Endothelial cell of umbilical vein (primary cell): Measurements from ENCODE around the gene C1QA. TPM values are rescaled to one million over a fixed set of nuclear protein-coding genes. Genes with fewer than 3 reads are reported as not detected.

Source experiments
- BruUV-seq: library from RNA; stranded (reverse); fragments of 400-500 nt; replicated peaks from 2 replicates; lab custom pipeline; 2021; lab: Mats Ljungman, UMichigan
- CTCF ChIA-PET: fragments of 300-600, 350-600 bp; sonication (Branson Sonifier 250); formaldehyde crosslinking; loops from one replicate; lab custom pipeline; 2021; ENCODE audit warnings: antibody characterized with exemption, inconsistent platforms; lab: Charles Lee
- POLR2A ChIA-PET: fragments of 300-600, 350-600 bp; sonication (Branson Sonifier 250); formaldehyde crosslinking; loops from one replicate; lab custom pipeline; 2021; ENCODE audit warnings: antibody characterized with exemption, inconsistent platforms; lab: Charles Lee
- DNase-seq: peaks from one replicate; pipeline ENCODE4 v3.0.0-alpha.2; 2011; ENCODE audit warnings: low read depth, low spot score
- FAIRE-seq: peaks from 2 replicates; lab custom pipeline; 2011; peaks lifted over from hg19 to GRCh38; lab: Jason Lieb, UNC
- H2AFZ ChIP-seq: 2 replicates; pipeline ENCODE4 v1.6.0; 2012; ENCODE audit warnings: low read depth, low read length, control low read depth, inconsistent platforms
- H3K27ac ChIP-seq: 2 replicates; pipeline ENCODE4 v1.5.1; 2011; ENCODE audit warnings: low read depth, mild to moderate bottlenecking, control low read depth, low read length, moderate library complexity; ENCODE audit not compliant: insufficient read depth
- H3K27me3 ChIP-seq, 2 experiments: 2 replicates each; pipeline versions ENCODE4 v1.6.0 to v1.6.1; 2011; ENCODE audit warnings: low read length in 2 of 2, mixed read lengths in 1 of 2; ENCODE audit not compliant: control insufficient read depth in 2 of 2, insufficient read depth in 2 of 2
- H3K36me3 ChIP-seq, 2 experiments: 2 replicates in 1 of 2; 3 replicates in 1 of 2; pipeline ENCODE4 v1.5.1; 2011; ENCODE audit warnings: low read length in 2 of 2, mild to moderate bottlenecking in 1 of 2, moderate library complexity in 1 of 2; ENCODE audit not compliant: control insufficient read depth in 2 of 2, insufficient read depth in 2 of 2; ENCODE audit errors: extremely low read depth in 1 of 2
- H3K4me1 ChIP-seq: 3 replicates; pipeline ENCODE4 v1.5.1; 2011; ENCODE audit warnings: mild to moderate bottlenecking, low read length; ENCODE audit not compliant: control insufficient read depth, insufficient read depth; ENCODE audit errors: extremely low read depth
- H3K4me2 ChIP-seq: 2 replicates; pipeline ENCODE4 v1.6.1; 2011; ENCODE audit warnings: low read length, control low read depth, mixed read lengths; ENCODE audit not compliant: insufficient read depth
- H3K4me3 ChIP-seq, 3 experiments: fragments of 200-600 bp in 1 of 3; sonication (generic), shearing (Covaris generic) in 1 of 3; replicated peaks in 1 of 3; 2 replicates each; pipeline ENCODE4 v1.5.1; 2011 to 2016; ENCODE audit warnings: control low read depth in 3 of 3, low read length in 3 of 3, mild to moderate bottlenecking in 2 of 3, inconsistent platforms in 1 of 3, low read depth in 1 of 3, moderate library complexity in 1 of 3; ENCODE audit not compliant: insufficient read depth in 1 of 3
- H3K79me2 ChIP-seq: 2 replicates; pipeline ENCODE4 v1.6.0; 2012; ENCODE audit warnings: low read length, inconsistent platforms; ENCODE audit not compliant: control insufficient read depth, insufficient read depth
- H3K9ac ChIP-seq: replicated peaks from 2 replicates; pipeline ENCODE3; 2011; ENCODE audit warnings: low read length, control low read depth; ENCODE audit not compliant: insufficient read depth; ENCODE audit errors: extremely low read depth
- H3K9me1 ChIP-seq: replicated peaks from 3 replicates; pipeline ENCODE4 v1.6.0; 2011; ENCODE audit warnings: mild to moderate bottlenecking, low read length; ENCODE audit not compliant: control insufficient read depth, insufficient read depth; ENCODE audit errors: extremely low read depth
- H3K9me3 ChIP-seq: replicated peaks from 2 replicates; pipeline ENCODE4 v1.5.1; 2012; ENCODE audit warnings: low read length, inconsistent platforms; ENCODE audit not compliant: control insufficient read depth, insufficient read depth
- H4K20me1 ChIP-seq: replicated peaks from 2 replicates; pipeline ENCODE3; 2011; ENCODE audit warnings: mild to moderate bottlenecking, low read length; ENCODE audit not compliant: control insufficient read depth, insufficient read depth; ENCODE audit errors: extremely low read depth
- EZH2 ChIP-seq: IDR thresholded peaks from 2 replicates; pipeline ENCODE4 v1.6.1; 2012; ENCODE audit warnings: borderline replicate concordance, low read depth, mild to moderate bottlenecking, moderate library complexity, low read length, inconsistent platforms; ENCODE audit not compliant: severe bottlenecking
- FOS ChIP-seq: IDR thresholded peaks from 2 replicates; pipeline ENCODE4 v1.6.1; 2011; ENCODE audit warnings: mild to moderate bottlenecking, low read length, moderate library complexity, borderline replicate concordance; ENCODE audit not compliant: insufficient read depth
- GATA2 ChIP-seq: IDR thresholded peaks from 2 replicates; pipeline ENCODE4 v1.7.0; 2011; ENCODE audit warnings: low read depth, mild to moderate bottlenecking, moderate library complexity, mixed read lengths, low read length; ENCODE audit not compliant: insufficient read length, insufficient read depth
- JUN ChIP-seq: IDR thresholded peaks from 2 replicates; pipeline ENCODE4 v1.6.1; 2011; ENCODE audit warnings: borderline replicate concordance, low read depth; ENCODE audit not compliant: insufficient read length, insufficient read depth
- MYC ChIP-seq: IDR thresholded peaks from one replicate; pipeline ENCODE4 v1.6.1; 2011; ENCODE audit warnings: mild to moderate bottlenecking, low read depth, low read length
- POLR2A ChIP-seq: IDR thresholded peaks from 2 replicates; pipeline ENCODE4 v1.6.1; 2012; ENCODE audit warnings: low read depth, mild to moderate bottlenecking, control low read depth, low read length
- POLR2AphosphoS5 ChIP-seq: IDR thresholded peaks from 2 replicates; pipeline ENCODE4 v1.6.1; 2012; ENCODE audit warnings: low read depth, mild to moderate bottlenecking, control low read depth, low read length, moderate library complexity; ENCODE audit not compliant: insufficient read depth
- dilution Hi-C: fragments of 300-500 bp; cut with MboI; formaldehyde crosslinking; loops from one replicate; pipeline ENCODE4 v1.15.0; 2019; ENCODE audit warnings: low sequenced_read_pairs; ENCODE audit not compliant: extremely low pct_ligation_motif_present
- intact Hi-C: fragments of 100-400 bp; cut with micrococcal nuclease; formaldehyde crosslinking; loops from one replicate; pipeline ENCODE4 v1.10.0; 2022
- polyA plus RNA-seq, 4 experiments: library from polyadenylated mRNA; depleted of rRNA in 3 of 4; stranded (reverse) in 3 of 4; unstranded in 1 of 4; fragments of >200 nt; gene quantifications; 2 replicates each; pipeline versions ENCODE4 v1.2.1 to v1.2.3, GENCODE V29; 2011 to 2012; ENCODE audit warnings: missing spikeins in 1 of 4
- total RNA-seq: library from RNA; stranded (reverse); gene quantifications from 2 replicates; pipeline ENCODE4 v1.2.3, GENCODE V29; 2021
- TF ChIP-seq, protein P1 (sequence below), 2 donors: IDR thresholded peaks; 1 replicate in 1 of 2; 2 replicates in 1 of 2; pipeline ENCODE4 v1.5.1; 2011; ENCODE audit warnings: low read length in 2 of 2, mild to moderate bottlenecking in 2 of 2, moderate library complexity in 2 of 2, control low read depth in 1 of 2, inconsistent platforms in 1 of 2, low read depth in 1 of 2; ENCODE audit not compliant: insufficient read depth in 1 of 2; ENCODE audit errors: extremely low read depth in 1 of 2
- TF ChIP-seq, protein P2 (sequence below): IDR thresholded peaks from 2 replicates; pipeline ENCODE4 v1.6.1; 2011; ENCODE audit not compliant: insufficient read depth, insufficient read length

C1QA gene
- total and polyA plus RNA-seq, 2 donors (not counting 3 experiments of a cell fraction or from before 2014, with no cell fraction given): not detected

DNA sequence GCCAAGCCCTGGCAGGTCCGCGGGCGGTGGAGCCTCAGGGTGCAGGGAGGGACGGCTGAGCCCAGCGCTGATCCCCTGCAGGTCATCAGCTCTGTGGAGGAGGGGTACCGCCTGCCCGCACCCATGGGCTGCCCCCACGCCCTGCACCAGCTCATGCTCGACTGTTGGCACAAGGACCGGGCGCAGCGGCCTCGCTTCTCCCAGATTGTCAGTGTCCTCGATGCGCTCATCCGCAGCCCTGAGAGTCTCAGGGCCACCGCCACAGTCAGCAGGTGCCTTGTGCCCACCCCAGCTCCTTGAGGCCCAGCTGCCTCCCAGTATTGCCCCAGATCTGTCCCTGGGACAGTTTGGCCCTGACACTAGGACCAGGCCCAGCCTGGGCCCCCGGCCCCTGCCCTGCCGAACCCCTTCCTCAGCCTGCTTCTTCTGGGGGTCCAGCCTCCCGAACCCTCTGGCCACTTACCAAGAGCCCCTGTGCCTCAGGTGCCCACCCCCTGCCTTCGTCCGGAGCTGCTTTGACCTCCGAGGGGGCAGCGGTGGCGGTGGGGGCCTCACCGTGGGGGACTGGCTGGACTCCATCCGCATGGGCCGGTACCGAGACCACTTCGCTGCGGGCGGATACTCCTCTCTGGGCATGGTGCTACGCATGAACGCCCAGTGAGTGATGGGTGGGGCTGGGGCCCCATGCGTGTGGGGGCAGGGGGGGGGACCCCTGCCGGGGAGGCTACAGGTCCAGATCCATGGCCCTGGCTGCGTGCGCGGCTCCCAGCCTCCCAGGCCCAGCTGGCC lies 35.4 kb upstream of the C1QA start:
- no peaks in the 10 kb centered on the region for H3K9me3 ChIP-seq
- H3K27ac ChIP-seq: no peak overlapping the region
- dilution Hi-C loops: no loop called here
- no peaks in the 10 kb centered on the region for H3K9me1 ChIP-seq
- peaks cover 10 to 11% of the 10 kb centered on the region in 2 experiments for H3K27me3 ChIP-seq
- H2AFZ ChIP-seq: no peak overlapping the region
- H3K36me3 ChIP-seq: no peaks in the 10 kb centered on the region
- no peak overlapping the region for H3K4me2 ChIP-seq
- H3K9ac ChIP-seq: no peak overlapping the region
- CTCF ChIA-PET: no interaction called here
- no peaks in the 10 kb centered on the region for H4K20me1 ChIP-seq
- H3K4me3 ChIP-seq: no peak overlapping the region
- BruUV-seq: no TSS peak
- DNase-seq (no peak), FAIRE-seq (no peak)
- POLR2A ChIA-PET: no interaction called here
- H3K79me2 ChIP-seq: no peaks in the 10 kb centered on the region
- intact Hi-C loops: no loop called here
- TF ChIP-seq POLR2A (no peak), JUN (no peak), GATA2 (no peak), MYC (no peak), EZH2 (no peak), FOS (no peak), POLR2AphosphoS5 (no peak)
- TF ChIP-seq, protein P1, sequence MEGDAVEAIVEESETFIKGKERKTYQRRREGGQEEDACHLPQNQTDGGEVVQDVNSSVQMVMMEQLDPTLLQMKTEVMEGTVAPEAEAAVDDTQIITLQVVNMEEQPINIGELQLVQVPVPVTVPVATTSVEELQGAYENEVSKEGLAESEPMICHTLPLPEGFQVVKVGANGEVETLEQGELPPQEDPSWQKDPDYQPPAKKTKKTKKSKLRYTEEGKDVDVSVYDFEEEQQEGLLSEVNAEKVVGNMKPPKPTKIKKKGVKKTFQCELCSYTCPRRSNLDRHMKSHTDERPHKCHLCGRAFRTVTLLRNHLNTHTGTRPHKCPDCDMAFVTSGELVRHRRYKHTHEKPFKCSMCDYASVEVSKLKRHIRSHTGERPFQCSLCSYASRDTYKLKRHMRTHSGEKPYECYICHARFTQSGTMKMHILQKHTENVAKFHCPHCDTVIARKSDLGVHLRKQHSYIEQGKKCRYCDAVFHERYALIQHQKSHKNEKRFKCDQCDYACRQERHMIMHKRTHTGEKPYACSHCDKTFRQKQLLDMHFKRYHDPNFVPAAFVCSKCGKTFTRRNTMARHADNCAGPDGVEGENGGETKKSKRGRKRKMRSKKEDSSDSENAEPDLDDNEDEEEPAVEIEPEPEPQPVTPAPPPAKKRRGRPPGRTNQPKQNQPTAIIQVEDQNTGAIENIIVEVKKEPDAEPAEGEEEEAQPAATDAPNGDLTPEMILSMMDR (IDR thresholded peaks at IDR 0.05; ENCODE audit: extremely low read depth in 1 of 2, insufficient read depth in 1 of 2, low read depth in 1 of 2, low read length in 2 of 2): no peak
- TF ChIP-seq, protein P2, sequence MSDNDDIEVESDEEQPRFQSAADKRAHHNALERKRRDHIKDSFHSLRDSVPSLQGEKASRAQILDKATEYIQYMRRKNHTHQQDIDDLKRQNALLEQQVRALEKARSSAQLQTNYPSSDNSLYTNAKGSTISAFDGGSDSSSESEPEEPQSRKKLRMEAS: no peak
- no peaks in the 10 kb centered on the region for H3K4me1 ChIP-seq
